SU-DHL-6 (cell line): ENCODE measurements around the gene BORCS8.
A peak's percentile ranks its signal among the peaks of the same experiment; 100 is the strongest.

ENCODE experiments used
- H2AFZ ChIP-seq: fragments of 200-600 bp; sonication (generic); 2 replicates; pipeline ENCODE4 v1.6.1; 2014; ENCODE audit warnings: low read depth, mild to moderate bottlenecking, moderate library complexity, mixed read lengths, antibody characterized with exemption, low read length; ENCODE audit not compliant: severe bottlenecking
- H3F3A ChIP-seq: fragments of 200-600 bp; shearing (Covaris generic); 2 replicates; pipeline ENCODE4 v1.6.0; 2016; ENCODE audit warnings: antibody characterized with exemption, mild to moderate bottlenecking; ENCODE audit not compliant: insufficient read depth
- H3K27ac ChIP-seq: fragments of 200-600 bp; sonication (generic); 2 replicates; pipeline ENCODE4 v1.5.1; 2016; ENCODE audit warnings: low read depth, mild to moderate bottlenecking, low read length, moderate library complexity, mixed read lengths
- H3K27me3 ChIP-seq: fragments of 200-600 bp; sonication (generic), shearing (Covaris generic); 2 replicates; pipeline ENCODE4 v1.6.0; 2014; ENCODE audit warnings: mild to moderate bottlenecking, low read length
- H3K36me3 ChIP-seq: fragments of 200-600 bp; sonication (generic); 2 replicates; pipeline ENCODE4 v1.6.1; 2014; ENCODE audit warnings: mild to moderate bottlenecking, low read length, mixed read lengths
- H3K4me2 ChIP-seq: fragments of 300-600, 200-600 bp; shearing (Covaris generic), sonication (generic); 2 replicates; pipeline ENCODE4 v1.6.0; 2014; ENCODE audit warnings: low read length, low read depth, mild to moderate bottlenecking; ENCODE audit not compliant: poor library complexity, severe bottlenecking
- H3K4me3 ChIP-seq: fragments of 200-600 bp; sonication (generic); 2 replicates; pipeline ENCODE4 v1.5.1; 2014; ENCODE audit warnings: antibody characterized with exemption, low read length, mild to moderate bottlenecking, mixed read lengths; ENCODE audit not compliant: insufficient read depth, poor library complexity, severe bottlenecking
- H3K79me2 ChIP-seq: fragments of 200-600 bp; sonication (generic); 2 replicates; pipeline ENCODE4 v1.6.1; 2014; ENCODE audit warnings: mild to moderate bottlenecking, low read length, moderate library complexity; ENCODE audit not compliant: insufficient read depth
- H3K9ac ChIP-seq: fragments of 200-600 bp; sonication (generic); 2 replicates; pipeline ENCODE4 v1.7.0; 2014; ENCODE audit warnings: mild to moderate bottlenecking, low read length
- H3K9me2 ChIP-seq: fragments of 200-600 bp; sonication (generic); replicated peaks from 2 replicates; pipeline ENCODE4 v1.6.1; 2014; ENCODE audit warnings: low read length; ENCODE audit not compliant: insufficient read depth
- H3K9me3 ChIP-seq: fragments of 200-600 bp; sonication (generic); 2 replicates; pipeline ENCODE4 v1.6.1; 2014; ENCODE audit warnings: low read length, mixed read lengths; ENCODE audit not compliant: insufficient read depth
- H4K20me1 ChIP-seq: fragments of 200-600 bp; sonication (generic); 2 replicates; pipeline ENCODE4 v1.6.1; 2014; ENCODE audit warnings: low read depth, mild to moderate bottlenecking, antibody characterized with exemption, low read length, moderate library complexity, mixed read lengths
- CTCF ChIP-seq: fragments of 200-600 bp; sonication (generic); IDR thresholded peaks from one replicate; pipeline ENCODE4 v1.5.1; 2017; ENCODE audit warnings: antibody characterized with exemption, mild to moderate bottlenecking, low read length, moderate library complexity; ENCODE audit not compliant: insufficient read depth, poor library complexity, severe bottlenecking
- EZH2phosphoT487 ChIP-seq: fragments of 200-600 bp; sonication (generic), shearing (Covaris generic); conservative IDR thresholded peaks from 2 replicates; pipeline ENCODE4 v1.6.1; 2018; ENCODE audit warnings: mild to moderate bottlenecking, antibody characterized with exemption, low read length, moderate library complexity, mixed read lengths

BORCS8 gene

GRCh38 chr19:19224852-19225494, 33.0 kb upstream of the BORCS8 start:
- H3K9me3 ChIP-seq = no peaks in the 10 kb centered on the region
- H3K4me3 ChIP-seq = no peak overlapping the region
- peak overlapping the region; percentile 17; the same call in 1 of the 2 replicates for H3K9ac ChIP-seq
- H2AFZ ChIP-seq = peak overlapping the region; percentile 30
- no peaks in the 10 kb centered on the region for H3K9me2 ChIP-seq
- no peaks in the 10 kb centered on the region for H3K36me3 ChIP-seq
- H3K27ac ChIP-seq = no peak overlapping the region
- no peaks in the 10 kb centered on the region for H3F3A ChIP-seq
- no peaks in the 10 kb centered on the region for H3K79me2 ChIP-seq
- peak overlapping the region; percentile 40 for H3K4me2 ChIP-seq
- no peaks in the 10 kb centered on the region for H4K20me1 ChIP-seq
- H3K27me3 ChIP-seq = no peaks in the 10 kb centered on the region
- TF ChIP-seq CTCF = peak; percentile 80
- TF ChIP-seq EZH2phosphoT487 = no peak

- Histone ChIP-seq H3K4me2 (peak overlapping the region; percentile 40), H3K4me3 (no peak overlapping the region), H3K9ac (no peak overlapping the region)
These were observed 32.3 kb upstream of the BORCS8 start for GRCh38 chr19:19224150-19224851.

GRCh38 chr19:19223636-19224035, 31.7 kb upstream of the BORCS8 start:
- H3K4me2 ChIP-seq = no peak overlapping the region
- H3K79me2 ChIP-seq = no peaks in the 10 kb centered on the region
- no peak for TF ChIP-seq CTCF
- no peak for TF ChIP-seq EZH2phosphoT487
- H3K9ac ChIP-seq = no peak overlapping the region
- H3F3A ChIP-seq = no peaks in the 10 kb centered on the region
- no peaks in the 10 kb centered on the region for H3K36me3 ChIP-seq
- H3K9me2 ChIP-seq = no peaks in the 10 kb centered on the region
- H4K20me1 ChIP-seq = no peaks in the 10 kb centered on the region
- no peaks in the 10 kb centered on the region for H3K9me3 ChIP-seq
- H3K27me3 ChIP-seq = no peaks in the 10 kb centered on the region
- H3K27ac ChIP-seq = no peak overlapping the region
- H2AFZ ChIP-seq = no peak overlapping the region
- H3K4me3 ChIP-seq = no peak overlapping the region

More at GRCh38 chr19:19224150-19224851, 32.3 kb upstream of the BORCS8 start:
- no peaks in the 10 kb centered on the region for H4K20me1 ChIP-seq
- TF ChIP-seq EZH2phosphoT487 = no peak
- TF ChIP-seq CTCF = no peak
- H3K27me3 ChIP-seq = no peaks in the 10 kb centered on the region
- H2AFZ ChIP-seq = no peak overlapping the region
- H3K9me2 ChIP-seq = no peaks in the 10 kb centered on the region
- no peaks in the 10 kb centered on the region for H3K9me3 ChIP-seq
- no peaks in the 10 kb centered on the region for H3K36me3 ChIP-seq
- H3F3A ChIP-seq = no peaks in the 10 kb centered on the region
- no peak overlapping the region for H3K27ac ChIP-seq
- H3K79me2 ChIP-seq = no peaks in the 10 kb centered on the region
